SK-N-SH treated with all-trans-retinoic acid at 6 μM for 48 hours (cell line): ENCODE measurements around the gene PNLIP.

Experiments used
- ARNTL ChIP-seq: fragments of 450-650 bp; formaldehyde crosslinking; IDR thresholded peaks from 2 replicates; pipeline ENCODE4 v1.5.0; 2020; ENCODE audit warnings: low read depth, mild to moderate bottlenecking, moderate library complexity, borderline replicate concordance
- BACH2 ChIP-seq: fragments of 250-450 bp; sonication (Bioruptor Pico); IDR thresholded peaks from 2 replicates; pipeline ENCODE4 v1.9.0; 2021; ENCODE audit warnings: mild to moderate bottlenecking, borderline replicate concordance
- CREB5 ChIP-seq: fragments of 250-450 bp; sonication (Bioruptor Pico); IDR thresholded peaks from 2 replicates; pipeline ENCODE4 v1.5.1; 2020; ENCODE audit warnings: low read depth, mild to moderate bottlenecking, moderate library complexity
- ESRRG ChIP-seq: fragments of 250-450 bp; sonication (Bioruptor Pico); IDR thresholded peaks from 2 replicates; pipeline ENCODE4 v1.6.1; 2021; ENCODE audit warnings: mild to moderate bottlenecking
- GLIS3 ChIP-seq: fragments of 250-450 bp; sonication (Bioruptor Pico); IDR thresholded peaks from 2 replicates; pipeline ENCODE4 v1.5.0; 2020; ENCODE audit warnings: mild to moderate bottlenecking, moderate library complexity
- ISL1 ChIP-seq: fragments of 250-450 bp; sonication (Bioruptor Pico); IDR thresholded peaks from 2 replicates; pipeline ENCODE4 v2.1.2; 2022; ENCODE audit warnings: mild to moderate bottlenecking, moderate library complexity
- POU6F1 ChIP-seq: fragments of 250-450 bp; sonication (Bioruptor Pico); IDR thresholded peaks from 2 replicates; pipeline ENCODE4 v1.8.0; 2021; ENCODE audit warnings: low read depth, mild to moderate bottlenecking, moderate library complexity, borderline replicate concordance
- SNAI2 ChIP-seq: fragments of 250-450 bp; sonication (Bioruptor Pico); IDR thresholded peaks from 2 replicates; pipeline ENCODE4 v1.5.0; 2020; ENCODE audit warnings: mild to moderate bottlenecking, moderate library complexity
- TCF4 ChIP-seq: fragments of 250-450 bp; sonication (Bioruptor Pico); IDR thresholded peaks from 2 replicates; pipeline ENCODE4 v1.8.0; 2021; ENCODE audit warnings: mild to moderate bottlenecking, moderate library complexity, borderline replicate concordance
- ZFP3 ChIP-seq: fragments of 250-450 bp; sonication (Bioruptor Pico); IDR thresholded peaks from 2 replicates; pipeline ENCODE4 v1.5.0; 2020; ENCODE audit warnings: mild to moderate bottlenecking, moderate library complexity
- ZFP30 ChIP-seq: fragments of 450-650 bp; formaldehyde crosslinking; IDR thresholded peaks from 2 replicates; pipeline ENCODE4 v1.5.0; 2022; ENCODE audit warnings: mild to moderate bottlenecking, moderate library complexity
- ZNF565 ChIP-seq: fragments of 450-650 bp; formaldehyde crosslinking; conservative IDR thresholded peaks from 2 replicates; pipeline ENCODE4 v1.5.0; 2020; ENCODE audit warnings: low read depth, mild to moderate bottlenecking, moderate library complexity
- TF ChIP-seq, protein P1 (sequence below): fragments of 250-450 bp; sonication (Bioruptor Pico); IDR thresholded peaks from 2 replicates; pipeline ENCODE4 v1.8.0; 2020; ENCODE audit warnings: mild to moderate bottlenecking, moderate library complexity, borderline replicate concordance
- TF ChIP-seq, protein P2 (sequence below): fragments of 250-450 bp; sonication (Bioruptor Pico); IDR thresholded peaks from 2 replicates; pipeline ENCODE4 v1.5.0; 2020; ENCODE audit warnings: mild to moderate bottlenecking, moderate library complexity

GRCh38 chr10:116594525-116595035, 48.8 kb downstream of the PNLIP start:
- no peak for TF ChIP-seq ARNTL (CRISPR knock-in tag)
- no peak for TF ChIP-seq CREB5 (CRISPR knock-in tag)
- no peak for TF ChIP-seq BACH2 (CRISPR knock-in tag)
- no peak for TF ChIP-seq ZFP30 (CRISPR knock-in tag)
- TF ChIP-seq ESRRG (CRISPR knock-in tag): no peak
- no peak for TF ChIP-seq TCF4
- TF ChIP-seq ISL1 (CRISPR knock-in tag): no peak
- no peak for TF ChIP-seq GLIS3 (CRISPR knock-in tag)
- TF ChIP-seq, protein P1, sequence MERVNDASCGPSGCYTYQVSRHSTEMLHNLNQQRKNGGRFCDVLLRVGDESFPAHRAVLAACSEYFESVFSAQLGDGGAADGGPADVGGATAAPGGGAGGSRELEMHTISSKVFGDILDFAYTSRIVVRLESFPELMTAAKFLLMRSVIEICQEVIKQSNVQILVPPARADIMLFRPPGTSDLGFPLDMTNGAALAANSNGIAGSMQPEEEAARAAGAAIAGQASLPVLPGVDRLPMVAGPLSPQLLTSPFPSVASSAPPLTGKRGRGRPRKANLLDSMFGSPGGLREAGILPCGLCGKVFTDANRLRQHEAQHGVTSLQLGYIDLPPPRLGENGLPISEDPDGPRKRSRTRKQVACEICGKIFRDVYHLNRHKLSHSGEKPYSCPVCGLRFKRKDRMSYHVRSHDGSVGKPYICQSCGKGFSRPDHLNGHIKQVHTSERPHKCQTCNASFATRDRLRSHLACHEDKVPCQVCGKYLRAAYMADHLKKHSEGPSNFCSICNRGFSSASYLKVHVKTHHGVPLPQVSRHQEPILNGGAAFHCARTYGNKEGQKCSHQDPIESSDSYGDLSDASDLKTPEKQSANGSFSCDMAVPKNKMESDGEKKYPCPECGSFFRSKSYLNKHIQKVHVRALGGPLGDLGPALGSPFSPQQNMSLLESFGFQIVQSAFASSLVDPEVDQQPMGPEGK (CRISPR knock-in tag): no peak
- TF ChIP-seq, protein P2, sequence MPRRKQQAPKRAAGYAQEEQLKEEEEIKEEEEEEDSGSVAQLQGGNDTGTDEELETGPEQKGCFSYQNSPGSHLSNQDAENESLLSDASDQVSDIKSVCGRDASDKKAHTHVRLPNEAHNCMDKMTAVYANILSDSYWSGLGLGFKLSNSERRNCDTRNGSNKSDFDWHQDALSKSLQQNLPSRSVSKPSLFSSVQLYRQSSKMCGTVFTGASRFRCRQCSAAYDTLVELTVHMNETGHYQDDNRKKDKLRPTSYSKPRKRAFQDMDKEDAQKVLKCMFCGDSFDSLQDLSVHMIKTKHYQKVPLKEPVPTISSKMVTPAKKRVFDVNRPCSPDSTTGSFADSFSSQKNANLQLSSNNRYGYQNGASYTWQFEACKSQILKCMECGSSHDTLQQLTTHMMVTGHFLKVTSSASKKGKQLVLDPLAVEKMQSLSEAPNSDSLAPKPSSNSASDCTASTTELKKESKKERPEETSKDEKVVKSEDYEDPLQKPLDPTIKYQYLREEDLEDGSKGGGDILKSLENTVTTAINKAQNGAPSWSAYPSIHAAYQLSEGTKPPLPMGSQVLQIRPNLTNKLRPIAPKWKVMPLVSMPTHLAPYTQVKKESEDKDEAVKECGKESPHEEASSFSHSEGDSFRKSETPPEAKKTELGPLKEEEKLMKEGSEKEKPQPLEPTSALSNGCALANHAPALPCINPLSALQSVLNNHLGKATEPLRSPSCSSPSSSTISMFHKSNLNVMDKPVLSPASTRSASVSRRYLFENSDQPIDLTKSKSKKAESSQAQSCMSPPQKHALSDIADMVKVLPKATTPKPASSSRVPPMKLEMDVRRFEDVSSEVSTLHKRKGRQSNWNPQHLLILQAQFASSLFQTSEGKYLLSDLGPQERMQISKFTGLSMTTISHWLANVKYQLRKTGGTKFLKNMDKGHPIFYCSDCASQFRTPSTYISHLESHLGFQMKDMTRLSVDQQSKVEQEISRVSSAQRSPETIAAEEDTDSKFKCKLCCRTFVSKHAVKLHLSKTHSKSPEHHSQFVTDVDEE (CRISPR knock-in tag): no peak
- no peak for TF ChIP-seq ZFP3 (CRISPR knock-in tag)
- no peak for TF ChIP-seq POU6F1
- TF ChIP-seq ZNF565: no peak
- TF ChIP-seq SNAI2 (CRISPR knock-in tag): no peak
